ENCODE results near the gene STEAP4.
"Not testable (repeated sequence)": the region's sequence is repeated elsewhere in the genome, so short reads cannot be mapped to it uniquely, and the experiment has no call there.

Gene STEAP4

DNA sequence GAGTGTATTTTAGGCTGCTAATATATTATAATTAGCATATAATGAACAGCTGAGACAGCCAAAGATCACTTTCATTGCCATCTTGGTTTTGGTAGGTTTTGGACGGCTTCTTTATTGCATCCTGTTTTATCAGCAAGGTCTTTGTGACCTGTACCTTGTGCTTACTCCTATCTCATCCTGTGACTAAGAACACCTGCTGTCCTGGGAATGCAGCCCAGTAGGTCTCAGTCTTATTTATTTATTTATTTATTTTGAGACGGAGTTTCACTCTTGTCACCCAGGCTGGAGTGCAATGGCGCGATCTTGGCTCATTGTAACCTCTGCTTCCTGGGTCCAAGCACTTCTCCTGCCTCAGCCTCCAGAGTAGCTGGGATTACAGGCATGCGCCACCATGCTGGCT lies 31.8 kb downstream of the STEAP4 start:
- in situ Hi-C loops (cut with MboI; ENCODE audit: low sequenced_read_pairs): not testable (repeated sequence)

DNA sequence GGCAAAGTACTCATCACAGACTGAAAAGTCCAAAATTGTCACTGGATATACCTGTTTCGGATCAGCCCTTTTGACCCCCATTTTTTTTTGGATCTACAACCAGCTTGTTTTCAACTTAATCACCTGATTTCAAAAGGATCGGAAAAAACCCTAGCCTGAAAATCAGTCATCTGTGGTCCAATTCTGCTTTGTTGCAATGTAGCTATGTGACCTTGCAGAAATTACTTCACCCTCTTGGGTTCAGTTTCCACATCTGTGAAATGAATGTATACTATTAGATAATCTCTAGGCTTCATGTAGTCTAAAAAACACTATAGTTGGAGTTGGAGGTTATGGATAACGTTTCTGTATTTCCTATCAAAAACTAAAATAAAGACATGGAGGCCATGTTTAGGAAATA lies 37.1 kb downstream of the STEAP4 start:
- in situ Hi-C loops (cut with MboI; ENCODE audit: low sequenced_read_pairs): no loop called here

DNA sequence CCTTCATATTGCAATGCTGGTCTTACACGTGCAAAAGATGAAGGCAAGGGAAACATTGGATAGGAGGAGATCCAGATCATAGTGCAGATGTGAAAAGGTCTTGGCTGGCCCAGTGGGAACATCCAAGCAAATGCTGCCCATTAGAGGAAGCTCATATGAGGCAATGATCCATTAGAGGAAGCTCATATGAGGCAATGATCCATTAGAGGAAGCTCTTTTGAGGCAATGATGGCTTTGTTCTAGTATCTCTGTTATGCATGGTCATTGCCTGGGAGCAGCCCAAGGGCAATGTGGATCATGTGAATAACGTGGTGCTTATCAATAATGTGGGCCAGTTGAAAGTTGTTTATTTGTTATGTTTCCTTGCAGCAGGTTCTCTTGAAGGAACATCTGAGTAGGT lies 37.8 kb downstream of the STEAP4 start:
- in situ Hi-C loops (cut with MboI; ENCODE audit: low sequenced_read_pairs): no loop called here

DNA sequence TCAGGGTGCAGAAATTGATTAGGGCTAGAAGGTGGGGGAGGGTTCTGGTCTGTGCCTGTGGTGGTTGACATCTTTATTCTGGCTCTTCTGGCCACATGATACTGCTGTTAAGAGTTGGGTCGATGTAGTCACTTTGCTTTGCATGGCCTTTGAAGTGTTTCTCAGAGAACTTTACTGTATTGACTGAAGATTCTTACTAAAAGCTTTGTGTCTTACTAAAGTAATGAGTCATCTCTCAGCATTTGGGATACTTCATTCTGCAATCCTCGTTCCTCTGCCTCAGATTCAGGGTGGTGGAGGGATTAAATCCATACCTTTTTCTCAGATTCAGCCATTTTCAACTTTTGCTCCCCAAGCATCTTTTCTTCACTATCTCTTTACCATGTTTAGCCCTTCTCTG lies 38.6 kb downstream of the STEAP4 start:
- in situ Hi-C loops (cut with MboI; ENCODE audit: low sequenced_read_pairs): no loop called here

DNA sequence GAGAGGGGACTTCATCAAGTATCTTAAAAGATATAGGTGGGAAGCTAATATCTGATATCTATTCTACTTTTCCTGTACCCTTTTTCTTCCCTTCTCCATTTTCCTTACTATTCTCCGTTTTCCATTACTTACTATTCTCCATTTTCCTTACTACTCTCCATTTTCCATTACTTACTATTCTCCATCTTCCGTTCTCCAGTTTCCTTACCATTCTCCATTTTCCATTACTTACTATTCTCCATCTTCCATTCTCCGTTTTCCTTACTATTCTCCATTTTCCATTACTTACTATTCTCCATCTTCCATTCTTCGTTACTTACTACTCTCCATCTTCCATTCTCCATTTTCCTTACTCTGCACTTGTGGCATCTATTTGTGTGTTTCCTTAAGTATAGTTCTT lies 39.3 kb downstream of the STEAP4 start:
- in situ Hi-C loops (cut with MboI; ENCODE audit: low sequenced_read_pairs): no loop called here

DNA sequence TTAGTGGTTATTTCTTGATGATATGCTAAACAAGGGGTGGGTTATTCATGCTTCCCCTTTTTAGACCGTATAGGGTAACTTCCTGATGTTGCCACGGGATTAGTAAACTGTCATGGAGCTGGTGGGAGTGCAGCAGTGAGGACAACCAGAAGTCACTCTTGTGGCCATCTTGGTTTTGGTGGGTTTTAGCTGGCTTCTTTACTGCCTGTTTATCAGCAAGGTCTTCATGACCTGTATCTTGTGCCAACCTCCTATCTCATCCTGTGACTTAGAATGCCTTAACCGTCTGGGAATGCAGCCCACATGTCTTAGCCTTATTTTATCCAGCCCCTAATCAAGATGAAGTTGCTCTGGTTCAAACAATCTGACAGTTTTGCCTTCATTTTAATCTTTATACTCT lies 41.7 kb downstream of the STEAP4 start:
- in situ Hi-C loops (cut with MboI; ENCODE audit: low sequenced_read_pairs): not testable (repeated sequence)

DNA sequence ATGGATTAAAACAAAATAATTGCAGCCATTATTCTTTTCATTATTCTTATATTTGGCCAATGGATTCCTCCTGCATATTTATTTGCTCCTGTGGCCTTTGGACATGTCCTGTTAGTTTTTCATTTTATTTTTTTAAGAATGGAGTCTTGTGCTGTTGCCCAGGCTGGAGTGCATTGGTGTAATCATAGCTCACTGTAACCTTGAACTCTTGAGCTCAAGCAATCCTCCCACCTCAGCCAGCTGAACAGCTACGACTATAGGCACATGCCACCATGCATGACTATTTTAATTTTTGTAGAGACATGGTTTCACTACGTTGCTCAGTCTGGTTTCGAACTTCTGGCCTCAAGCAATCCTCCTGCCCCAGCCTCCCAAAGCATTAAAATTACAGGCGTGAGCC lies 44.1 kb downstream of the STEAP4 start:
- in situ Hi-C loops (cut with MboI; ENCODE audit: low sequenced_read_pairs): no loop called here

DNA sequence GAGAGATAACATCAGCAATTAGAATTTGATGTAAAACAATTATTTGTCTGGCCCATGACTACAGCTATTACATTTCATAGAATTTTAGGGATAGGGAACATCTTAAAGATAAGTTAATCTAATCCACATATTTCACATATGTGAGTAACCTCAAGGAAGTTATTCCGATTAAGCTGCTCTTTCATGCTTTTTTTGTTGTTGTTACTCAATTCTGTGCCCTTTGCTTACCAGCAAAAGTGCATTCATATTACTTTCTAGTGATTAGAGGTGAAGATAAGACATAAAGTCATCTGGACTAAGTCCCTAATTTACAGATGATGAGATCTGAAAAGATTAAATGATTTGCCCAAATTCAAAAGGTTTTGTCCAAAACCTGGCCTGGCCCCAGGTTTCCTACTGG lies 46.0 kb downstream of the STEAP4 start:
- in situ Hi-C loops (cut with MboI; ENCODE audit: low sequenced_read_pairs): no loop called here

DNA sequence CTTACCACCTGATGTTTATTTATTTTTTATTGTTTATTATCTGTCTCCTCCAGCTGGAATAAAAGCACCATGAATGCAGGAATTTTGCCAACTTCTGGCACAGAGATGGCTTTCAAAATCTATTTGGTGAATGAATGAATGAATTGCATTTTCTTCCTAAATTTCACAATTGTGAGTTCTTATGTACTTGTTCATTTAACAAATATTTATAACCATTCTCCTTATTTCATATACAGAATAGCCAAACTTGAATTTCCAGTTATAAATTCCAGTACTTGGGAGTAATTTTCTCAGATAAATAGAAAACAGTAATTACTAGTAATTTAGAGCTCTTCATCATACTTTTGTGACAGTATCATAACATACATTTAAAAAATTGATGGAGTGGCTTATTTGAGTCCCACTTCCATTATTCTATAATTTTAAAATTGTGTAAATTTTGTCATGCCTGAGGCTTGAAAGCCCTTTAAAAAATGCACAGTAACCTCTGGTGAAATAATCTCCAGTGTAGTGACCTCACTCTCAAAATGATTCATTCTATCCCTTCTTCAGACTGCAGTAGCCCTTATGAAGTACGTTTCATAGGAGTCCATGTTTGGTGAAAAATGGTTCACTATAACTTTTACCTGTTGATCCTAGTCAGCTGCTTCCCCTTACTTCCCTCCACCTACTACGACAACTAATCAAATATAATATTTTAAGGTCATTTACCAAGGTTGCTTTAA lies 46.9 kb downstream of the STEAP4 start:
- in situ Hi-C loops (cut with MboI; ENCODE audit: low sequenced_read_pairs): no loop called here

DNA sequence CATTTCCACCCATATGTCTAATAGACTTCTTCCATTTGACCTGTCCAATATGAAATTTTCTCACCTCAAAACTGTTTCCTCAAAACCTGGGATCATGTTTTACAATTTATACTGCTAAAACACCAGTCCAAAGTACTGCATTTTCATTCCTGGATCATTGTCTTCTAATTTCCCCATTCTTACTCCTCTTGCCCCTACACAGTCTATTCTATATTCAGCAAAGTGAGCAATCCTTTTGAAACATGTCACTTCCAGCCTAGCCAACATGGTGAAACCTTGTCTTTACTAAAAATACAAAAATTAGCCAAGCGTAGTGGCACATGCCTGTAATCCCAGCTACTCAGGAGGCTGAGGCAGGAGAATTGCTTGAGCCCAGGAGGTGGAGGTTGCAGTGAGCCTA lies 48.4 kb downstream of the STEAP4 start:
- in situ Hi-C loops (cut with MboI; ENCODE audit: low sequenced_read_pairs): not testable (repeated sequence)

DNA sequence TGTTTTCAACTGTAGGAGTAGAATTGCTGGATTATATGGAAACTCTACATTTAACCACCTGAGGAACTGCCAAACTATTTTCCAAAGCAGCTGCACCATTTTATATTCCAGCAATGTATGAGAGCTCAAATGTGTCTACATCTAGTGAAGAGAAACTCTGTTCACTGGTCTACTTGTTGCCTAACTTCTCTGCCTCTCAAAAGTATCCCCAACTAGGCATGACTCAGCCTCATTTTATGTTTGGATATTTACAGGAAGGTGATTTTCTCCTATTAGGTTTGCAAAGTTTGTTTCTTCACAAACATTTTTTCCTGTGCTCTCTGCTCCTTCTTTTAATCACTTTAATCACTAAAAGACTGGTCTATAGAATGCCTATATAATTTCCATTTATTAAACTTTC lies 49.8 kb downstream of the STEAP4 start:
- in situ Hi-C loops (cut with MboI; ENCODE audit: low sequenced_read_pairs): no loop called here

DNA sequence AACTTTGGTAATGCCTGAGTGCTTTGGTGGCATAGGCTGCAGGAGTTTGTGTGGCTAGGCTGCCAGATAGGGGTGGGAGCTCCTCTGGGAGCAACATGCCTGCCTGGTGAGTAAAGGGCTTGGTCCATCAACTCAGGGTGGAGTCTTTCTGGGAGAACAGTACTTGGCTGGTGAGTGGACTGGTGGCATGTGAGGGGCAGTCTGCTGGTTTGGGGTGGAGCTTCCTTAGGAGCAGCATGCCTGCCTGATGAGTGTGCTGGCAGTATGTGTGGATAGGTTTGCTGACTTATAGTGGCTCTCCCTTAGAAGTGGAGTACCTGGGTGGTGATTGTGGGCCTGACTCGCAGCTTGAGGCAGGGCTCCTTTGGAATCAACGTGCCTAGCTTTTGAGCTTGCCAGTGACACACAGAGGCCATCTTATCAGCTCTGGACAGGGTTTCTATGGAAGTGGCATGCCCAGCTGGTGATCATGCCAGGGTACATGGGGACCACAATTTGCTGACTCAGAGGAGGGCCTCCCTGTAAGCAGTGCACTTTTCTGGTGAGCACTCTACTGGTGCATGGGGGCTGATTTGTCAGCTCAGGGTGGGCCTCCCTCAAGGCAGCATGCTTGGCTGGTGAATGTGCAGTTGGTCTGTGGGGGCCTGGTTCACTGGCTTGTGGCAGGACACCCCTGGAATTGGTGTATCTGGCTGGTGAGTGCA lies 51.8 kb downstream of the STEAP4 start:
- in situ Hi-C loops (cut with MboI; ENCODE audit: low sequenced_read_pairs): no loop called here

DNA sequence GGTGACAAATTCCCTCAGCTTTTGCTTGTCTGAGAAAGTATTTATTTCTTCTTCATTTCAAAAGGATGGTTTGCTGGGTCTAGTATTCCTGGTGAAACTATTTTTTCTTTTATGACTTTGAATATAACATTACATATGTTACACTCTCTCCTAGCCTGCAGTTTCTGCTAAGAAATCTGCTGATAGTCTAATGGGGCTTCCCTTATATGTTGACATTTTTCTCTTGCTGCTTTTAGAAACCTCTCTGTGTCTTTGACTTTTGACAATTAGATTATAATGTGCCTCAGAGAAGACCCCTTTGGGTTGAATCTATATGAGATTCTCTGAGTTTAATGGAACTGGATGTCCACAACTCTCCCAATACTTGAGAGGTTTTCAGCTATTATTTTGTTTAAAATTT lies 53.1 kb downstream of the STEAP4 start:
- in situ Hi-C loops (cut with MboI; ENCODE audit: low sequenced_read_pairs): no loop called here

DNA sequence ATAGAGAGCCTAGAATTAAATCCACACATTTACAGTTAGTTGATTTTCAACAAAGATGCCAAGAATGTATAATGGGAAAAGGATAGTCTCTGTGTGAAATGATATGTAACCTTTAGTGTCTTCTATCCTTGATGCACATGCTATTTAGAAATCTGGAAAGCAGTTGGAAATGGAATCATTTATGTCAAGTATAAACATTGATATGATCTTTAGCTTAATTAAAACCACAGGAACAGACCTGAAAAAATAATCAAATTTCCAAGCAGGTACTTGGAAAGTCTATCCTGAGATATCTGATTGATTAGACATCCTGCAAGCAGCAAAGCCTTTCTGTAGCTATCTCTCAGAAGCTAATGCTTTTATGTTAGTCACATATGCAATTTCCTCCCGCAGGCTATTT lies 62.4 kb downstream of the STEAP4 start:
- in situ Hi-C loops (cut with MboI; ENCODE audit: low sequenced_read_pairs): loop anchor here (10.0 kb wide), 1 partner anchor 111 kb away; no protein-coding TSS in a partner anchor

DNA sequence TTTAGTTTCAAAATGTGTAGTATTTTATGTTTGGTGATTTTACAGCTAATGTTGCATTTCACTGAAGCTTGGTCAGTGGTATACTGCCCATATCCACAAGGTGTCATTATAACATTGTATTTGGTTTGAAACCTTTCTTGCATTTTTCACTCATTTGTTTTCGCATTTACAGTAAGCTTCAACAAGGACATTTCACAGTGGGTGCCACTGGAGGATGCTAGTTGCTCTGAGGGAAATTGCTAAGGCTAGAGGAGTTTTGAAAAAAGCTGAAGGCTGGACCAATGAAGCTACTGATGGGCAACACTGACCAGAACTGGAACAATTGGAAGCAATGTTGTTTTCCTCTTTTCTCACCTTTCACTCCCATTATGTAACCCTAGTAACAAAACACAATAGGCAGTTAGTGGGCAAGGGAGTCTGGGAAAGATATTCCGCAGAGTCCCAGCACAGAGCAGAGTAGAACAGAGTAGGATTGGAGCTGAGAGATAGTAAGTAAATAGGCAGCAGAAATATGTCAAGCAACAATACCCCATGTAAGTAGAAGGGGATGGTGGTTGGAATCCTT lies 63.3 kb downstream of the STEAP4 start:
- in situ Hi-C loops (cut with MboI; ENCODE audit: low sequenced_read_pairs): loop anchor here (10.0 kb wide), 1 partner anchor 111 kb away; no protein-coding TSS in a partner anchor

DNA sequence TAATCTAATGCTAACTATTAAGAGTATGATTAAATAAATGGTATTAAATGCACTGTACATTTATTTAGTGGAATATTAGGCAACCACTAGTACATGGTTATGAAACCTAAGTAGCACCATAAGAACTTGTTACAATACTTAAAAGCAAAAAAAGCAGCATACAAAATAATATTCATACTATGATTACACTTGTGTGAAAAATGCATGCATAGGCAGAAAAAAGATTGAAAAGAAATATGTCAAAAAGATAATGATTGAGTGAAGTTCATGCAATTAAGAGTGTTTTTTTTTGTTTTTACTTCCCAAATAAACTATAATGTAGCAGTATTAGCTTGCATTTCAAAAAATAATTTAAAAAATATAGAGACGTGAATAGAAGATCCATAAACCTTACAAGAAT lies 66.8 kb downstream of the STEAP4 start:
- in situ Hi-C loops (cut with MboI; ENCODE audit: low sequenced_read_pairs): loop anchor here (10.0 kb wide), 1 partner anchor 115 kb away; no protein-coding TSS in a partner anchor

DNA sequence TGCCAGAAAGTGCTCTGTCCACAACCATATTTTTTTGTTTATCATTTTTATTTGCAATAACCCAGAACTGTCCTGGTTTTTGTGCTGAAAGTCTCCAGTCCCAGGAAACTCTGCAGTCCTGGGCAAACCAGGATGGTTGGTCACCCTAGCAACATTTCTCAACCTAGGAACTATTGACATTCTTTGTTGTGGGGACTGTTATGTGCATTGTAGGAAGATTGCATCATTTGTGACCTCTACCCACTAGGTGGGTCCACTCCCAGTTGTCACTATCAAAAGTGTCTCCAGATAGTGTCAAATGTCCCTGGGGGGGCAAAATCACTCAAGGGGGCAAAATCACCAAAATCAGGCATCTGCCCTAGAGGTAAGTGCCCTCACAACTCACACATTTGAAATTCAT lies 72.9 kb downstream of the STEAP4 start:
- in situ Hi-C loops (cut with MboI; ENCODE audit: low sequenced_read_pairs): no loop called here

DNA sequence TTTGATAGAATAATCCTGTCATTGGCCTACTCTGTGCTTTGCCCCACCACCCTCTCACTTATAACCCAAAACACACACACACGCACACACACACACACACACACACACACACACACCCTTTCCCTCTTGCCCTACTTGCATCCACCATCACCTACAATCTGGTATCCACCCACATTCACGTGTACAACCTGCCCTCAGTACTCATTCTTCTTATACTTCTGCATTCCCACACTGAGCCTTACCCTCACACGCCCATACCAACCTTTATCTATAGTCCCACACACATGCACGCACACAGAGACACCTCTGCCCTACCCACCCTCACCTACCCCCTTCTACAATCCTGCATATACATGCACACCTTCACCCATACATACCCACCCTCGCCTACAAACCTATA lies 76.0 kb downstream of the STEAP4 start:
- in situ Hi-C loops (cut with MboI; ENCODE audit: low sequenced_read_pairs): no loop called here

DNA sequence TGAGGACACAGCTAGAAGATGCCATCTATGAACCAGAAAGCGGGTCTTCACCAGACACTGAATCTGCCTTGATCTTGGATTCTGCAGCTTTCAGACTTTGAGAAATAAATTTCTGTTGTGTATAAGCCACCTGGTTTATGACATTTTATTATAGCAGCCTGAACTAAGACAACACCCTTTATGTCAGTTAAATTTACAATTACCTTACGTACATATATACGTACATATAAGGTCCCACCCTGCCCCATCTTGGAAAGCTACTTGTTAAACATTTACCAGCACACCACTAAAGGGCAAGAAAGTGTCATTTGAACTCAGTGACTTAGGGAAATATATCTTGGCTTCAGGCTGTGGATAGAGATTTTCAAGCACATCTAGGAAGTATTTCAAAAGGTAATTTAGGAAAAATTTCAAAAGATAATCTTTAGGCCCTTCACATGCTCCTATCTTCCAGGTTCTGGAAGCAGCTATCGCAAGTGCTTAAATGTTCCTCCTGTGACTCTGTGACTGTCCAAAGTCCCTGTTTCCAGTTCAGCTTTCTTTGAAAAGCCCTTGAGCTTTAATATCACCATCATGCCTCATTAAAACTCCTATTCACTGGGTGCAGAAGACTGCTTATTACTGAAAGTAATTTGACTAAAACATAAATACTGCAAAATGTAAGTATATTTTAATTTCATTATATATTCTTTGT lies 77.2 kb downstream of the STEAP4 start:
- in situ Hi-C loops (cut with MboI; ENCODE audit: low sequenced_read_pairs): no loop called here

DNA sequence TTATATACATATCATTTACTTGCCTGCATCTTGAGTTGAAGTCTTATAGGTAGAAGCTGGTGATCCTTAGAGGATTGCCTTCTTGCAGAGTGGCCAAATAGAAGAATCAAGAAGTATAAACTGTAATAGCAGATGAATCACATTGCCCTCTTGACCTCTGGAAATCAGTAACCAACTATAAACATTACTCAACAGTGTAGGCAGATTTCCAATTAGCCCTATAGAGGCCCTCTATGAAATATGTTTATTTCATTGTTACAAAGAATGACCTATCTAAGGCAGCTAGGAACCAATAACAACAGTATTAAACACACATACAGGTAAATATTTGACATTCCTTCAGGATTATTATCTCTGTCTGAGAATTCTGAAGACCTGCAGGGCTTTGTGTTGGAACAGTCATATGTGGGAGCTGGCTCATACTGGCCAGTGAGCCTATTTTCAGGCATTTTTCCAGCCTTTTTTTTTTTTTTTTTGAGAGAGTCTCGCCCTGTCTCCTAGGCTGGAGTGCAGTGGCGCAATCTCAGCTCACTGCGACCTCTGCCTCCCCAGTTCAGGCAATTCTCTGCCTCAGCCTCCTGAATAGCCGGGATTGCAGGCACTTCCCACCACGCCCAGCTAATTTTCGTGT lies 79.7 kb downstream of the STEAP4 start:
- in situ Hi-C loops (cut with MboI; ENCODE audit: low sequenced_read_pairs): no loop called here

DNA sequence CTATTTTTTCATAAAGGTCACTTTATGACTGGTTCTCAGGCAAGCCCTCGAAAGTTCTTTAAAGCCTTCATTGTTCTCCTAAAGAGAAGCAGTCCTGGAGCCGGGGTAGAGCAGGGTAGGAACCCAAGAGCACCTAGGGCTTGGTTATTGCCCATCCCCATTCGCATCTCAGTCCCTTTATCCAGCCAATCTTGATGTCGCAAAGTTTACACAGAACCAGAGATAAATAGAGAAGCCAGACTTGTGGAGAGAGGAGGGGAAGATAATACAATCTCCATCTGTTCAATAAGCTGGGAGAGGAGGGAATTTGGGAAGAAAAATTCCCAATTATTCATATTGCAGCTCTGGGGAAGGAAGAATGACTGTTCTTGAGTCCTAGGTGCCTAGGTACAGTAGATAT lies 80.5 kb downstream of the STEAP4 start:
- in situ Hi-C loops (cut with MboI; ENCODE audit: low sequenced_read_pairs): no loop called here

Measured in HL-60/S4 (cell line).